HG02840 (cell line): Measurements from ENCODE around the gene H2BK1.
A peak's percentile ranks its signal among the peaks of the same experiment; 100 is the strongest.

Experiments
- ATAC-seq: cut with Tn5 transposase; IDR thresholded peaks from one replicate; pipeline ENCODE4 v1.9.1; 2021; ENCODE audit warnings: mild to moderate bottlenecking, moderate library complexity, moderate number of reproducible peaks; ENCODE audit not compliant: unreplicated experiment, low FRiP score

Gene H2BK1

DNA sequence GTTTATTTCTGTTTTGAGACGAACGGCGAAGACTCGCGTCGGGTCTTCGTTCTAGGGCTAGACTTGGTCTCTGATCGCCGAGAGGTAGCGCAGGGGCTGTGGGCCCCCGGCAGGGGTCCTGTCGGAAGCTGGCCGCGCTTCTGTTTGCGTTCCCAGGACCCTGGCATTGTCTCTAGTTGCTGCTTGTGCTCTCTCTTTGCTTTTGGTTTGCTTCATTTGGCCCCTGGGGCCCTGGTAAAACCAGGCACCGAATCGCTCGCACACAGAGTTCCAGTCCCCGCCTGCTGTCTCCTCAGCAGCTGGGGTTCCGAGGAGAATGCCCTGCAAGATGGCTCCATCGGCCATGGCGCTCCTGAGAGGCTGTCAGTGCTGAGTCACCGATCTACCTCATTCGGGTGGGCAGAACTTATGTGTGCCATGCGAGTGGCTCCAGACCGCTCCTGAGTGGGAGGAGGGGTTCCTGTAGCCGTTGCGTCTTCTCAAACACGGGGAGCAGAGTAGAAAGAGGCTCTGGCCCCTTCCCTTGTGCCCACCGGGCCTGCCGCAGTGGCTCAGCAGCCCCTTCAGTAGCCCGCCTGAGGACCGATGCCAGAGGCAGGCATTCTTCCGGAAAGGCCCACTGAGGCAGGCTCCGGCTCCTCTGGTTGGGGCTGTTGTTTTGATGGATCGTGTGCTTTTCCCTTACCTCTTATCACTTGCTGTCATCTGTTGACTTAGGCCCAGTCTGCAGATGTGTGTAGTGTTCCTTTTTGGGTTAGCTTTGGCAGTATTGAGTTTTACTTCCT is 22.8 kb upstream of the H2BK1 start:
- ATAC-seq: peak; percentile 14

DNA sequence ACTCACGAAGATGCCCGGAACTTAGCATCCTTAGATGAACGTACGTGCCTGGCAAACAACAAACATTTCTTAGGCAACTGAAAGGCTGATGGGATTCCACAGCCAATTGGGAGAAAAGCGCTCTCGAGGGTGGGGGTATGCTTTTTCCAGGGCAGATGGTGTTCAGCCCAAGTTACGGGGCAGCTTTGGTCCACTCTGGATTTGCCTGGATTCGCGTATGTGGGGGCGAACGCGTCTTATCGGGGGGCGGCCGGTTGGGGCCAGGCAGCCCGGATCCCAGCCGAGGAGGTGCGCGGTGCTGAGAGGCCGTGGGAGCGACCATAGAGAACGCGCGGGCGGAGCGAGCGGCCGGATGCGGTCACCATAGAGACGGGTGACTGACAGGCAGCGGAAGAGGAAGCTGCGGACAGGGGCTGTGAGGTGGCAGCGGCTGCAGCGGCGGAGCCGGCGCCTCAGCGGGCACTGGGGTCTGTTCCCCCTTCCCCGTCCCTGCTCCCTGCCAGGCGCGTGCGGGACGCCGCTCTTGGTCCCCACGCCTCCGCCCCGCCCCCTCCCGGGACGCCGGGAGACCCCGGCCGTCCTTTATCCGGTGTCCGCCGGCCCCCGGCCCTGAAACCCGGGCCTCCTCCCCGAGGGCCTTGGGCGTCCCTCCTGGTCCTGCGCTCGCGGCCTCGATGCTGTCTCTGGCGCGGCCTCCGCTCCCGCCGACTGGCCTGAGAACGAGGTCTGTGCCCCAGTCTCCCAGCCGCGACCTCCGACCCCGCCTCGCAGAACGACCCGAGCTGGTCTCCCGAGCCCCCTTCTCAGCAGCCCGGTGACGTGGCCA is 22.0 kb upstream of the H2BK1 start, which contains the start of gene CHPF2:
Gene CHPF2, plus strand, starts transcription at position 393 of the 826 bp plus-strand sequence. CDS start 1,529 bp downstream, outside the sequence.
- peak; percentile 96 for ATAC-seq

DNA sequence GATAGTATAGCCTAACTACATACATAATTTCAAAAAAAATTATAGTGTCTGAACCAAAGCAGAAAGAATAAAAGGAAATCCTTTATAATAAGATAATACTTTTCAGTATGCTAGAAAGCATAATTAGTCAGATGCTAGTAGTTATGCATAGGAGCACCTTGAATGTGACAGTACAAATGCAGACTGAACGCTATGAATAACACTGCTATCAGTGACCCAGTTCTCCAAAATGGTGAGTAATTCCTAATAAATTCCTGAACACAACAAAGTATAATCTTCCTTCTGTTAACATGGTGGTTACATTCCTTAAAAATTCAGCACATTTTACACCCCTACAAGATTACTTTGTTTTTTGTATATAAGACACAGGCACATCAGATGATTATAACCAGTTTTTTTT is 20.8 kb upstream of the H2BK1 start:
- ATAC-seq: no peak

DNA sequence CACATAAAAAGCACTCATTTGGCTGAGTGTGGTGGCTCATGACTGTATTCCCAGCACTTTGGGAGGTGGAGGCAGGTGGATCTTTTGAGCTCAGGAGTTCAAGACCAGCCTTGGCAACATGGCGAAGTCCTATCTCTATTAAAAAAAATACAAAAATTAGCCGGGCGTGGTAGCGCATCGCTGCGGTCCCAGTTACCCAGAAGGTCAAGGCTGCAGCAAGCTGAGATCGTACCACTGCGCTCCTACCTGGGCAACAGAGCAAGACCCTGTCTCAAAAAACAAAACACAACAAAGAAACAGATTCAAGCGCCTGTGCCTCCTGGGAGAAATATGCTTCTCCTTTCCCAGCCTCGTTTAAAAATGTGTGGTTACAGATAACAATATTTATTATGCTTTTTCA is 19.0 kb upstream of the H2BK1 start:
- ATAC-seq: no peak

DNA sequence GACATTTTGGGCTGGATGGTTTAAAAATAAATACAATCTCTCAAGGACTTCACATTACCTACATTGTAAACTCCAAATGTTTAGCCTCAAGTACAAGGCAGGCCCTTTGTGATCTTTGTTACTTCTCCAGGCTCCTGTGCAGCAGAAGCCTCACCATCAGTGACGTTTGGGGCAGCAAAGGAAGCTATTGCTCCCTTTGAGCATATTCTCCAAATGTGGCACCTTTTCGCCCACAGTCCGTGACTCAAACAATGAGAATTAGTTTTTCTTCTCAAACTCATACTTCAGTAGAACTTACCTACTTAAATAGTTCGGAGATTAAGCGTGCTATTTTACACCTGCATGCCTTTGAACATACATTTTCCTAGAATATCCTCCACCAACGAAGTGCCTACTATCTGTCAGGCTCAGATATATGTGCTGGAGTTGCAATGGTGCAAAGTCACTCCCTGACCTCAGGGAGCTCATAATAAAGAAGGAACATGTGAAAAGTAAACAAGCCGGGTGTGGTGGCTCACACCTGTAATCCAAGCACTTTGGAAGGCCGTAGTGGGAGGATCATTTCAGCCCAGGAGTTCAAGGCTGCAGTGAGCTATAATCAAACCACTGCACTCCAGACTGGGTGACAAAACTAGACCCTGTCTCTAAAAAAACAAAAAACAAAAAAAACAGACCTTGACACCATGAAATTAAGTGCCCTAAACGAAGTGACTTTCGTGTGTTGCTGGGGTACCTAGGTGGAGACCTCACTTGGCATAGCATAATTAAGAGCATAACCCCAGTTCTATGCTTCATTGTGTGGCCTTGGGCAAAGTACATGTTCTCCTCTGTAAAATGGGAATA is 18.0 kb upstream of the H2BK1 start:
- ATAC-seq: no peak

DNA sequence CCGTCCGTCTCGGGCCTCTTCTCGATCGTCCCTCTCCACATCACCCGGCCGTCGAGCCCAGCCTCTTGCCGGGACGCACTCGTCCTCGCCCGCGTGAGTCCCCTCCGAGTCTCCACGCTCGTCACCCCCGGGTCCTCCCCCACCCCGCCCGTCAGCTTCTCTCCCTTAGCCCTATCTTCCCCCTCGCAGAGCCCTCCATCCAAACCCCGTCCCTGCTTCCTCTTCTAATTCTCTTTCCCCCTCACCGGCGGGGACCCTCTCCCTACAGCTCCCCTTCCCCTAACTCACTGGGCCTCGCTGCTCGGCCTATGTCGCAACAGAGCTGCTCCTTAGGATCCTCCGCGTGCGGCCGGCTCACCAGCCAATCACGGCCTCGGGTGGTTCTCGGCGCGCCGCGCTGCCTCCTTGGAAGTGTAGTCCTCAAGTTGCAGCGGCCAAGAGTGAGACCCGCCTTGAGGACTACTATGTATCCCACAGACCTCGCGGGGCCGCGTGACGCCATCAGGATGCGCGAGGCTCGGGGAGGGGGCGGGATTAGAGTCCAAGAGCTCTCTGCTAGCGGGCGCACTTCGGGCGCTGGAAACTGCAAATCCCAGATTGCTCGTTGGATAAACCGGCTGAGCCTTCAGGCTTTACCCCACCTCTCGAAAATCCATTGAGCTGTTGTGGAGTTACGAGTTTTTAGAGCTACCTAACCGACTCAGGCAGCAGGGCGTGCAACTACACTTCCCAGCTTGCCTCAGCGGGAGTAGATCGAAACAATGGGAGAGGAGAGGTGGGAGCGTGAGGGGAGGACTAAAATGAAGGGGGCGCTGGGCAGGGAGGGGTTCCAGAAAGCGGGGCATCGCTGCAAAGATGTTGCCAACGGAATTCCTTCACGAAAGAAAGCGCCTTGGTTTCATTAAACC is 16.8 kb upstream of the H2BK1 start, which contains the start of gene ABCF2:
Gene ABCF2, minus strand, starts transcription at position 331 of the 908 bp plus-strand sequence. CDS start 747 bp downstream, outside the sequence.
- peak; percentile 98 for ATAC-seq

DNA sequence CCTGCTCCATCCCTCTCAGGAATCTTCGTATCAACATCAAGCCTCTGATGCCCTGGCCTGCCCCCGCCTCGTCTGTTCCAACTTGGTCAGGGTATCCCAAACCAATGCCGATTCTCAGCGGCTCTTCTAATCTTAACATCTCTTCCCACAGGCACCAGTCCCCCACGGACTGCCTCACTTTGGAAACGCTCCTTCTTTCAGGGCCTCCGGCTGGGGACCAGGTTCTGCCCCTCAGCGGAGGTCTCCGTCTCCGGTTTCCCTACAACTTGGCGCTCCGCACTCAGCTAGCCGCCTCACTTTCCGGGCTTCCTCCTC is 16.2 kb upstream of the H2BK1 start:
- peak; percentile 12 for ATAC-seq

DNA sequence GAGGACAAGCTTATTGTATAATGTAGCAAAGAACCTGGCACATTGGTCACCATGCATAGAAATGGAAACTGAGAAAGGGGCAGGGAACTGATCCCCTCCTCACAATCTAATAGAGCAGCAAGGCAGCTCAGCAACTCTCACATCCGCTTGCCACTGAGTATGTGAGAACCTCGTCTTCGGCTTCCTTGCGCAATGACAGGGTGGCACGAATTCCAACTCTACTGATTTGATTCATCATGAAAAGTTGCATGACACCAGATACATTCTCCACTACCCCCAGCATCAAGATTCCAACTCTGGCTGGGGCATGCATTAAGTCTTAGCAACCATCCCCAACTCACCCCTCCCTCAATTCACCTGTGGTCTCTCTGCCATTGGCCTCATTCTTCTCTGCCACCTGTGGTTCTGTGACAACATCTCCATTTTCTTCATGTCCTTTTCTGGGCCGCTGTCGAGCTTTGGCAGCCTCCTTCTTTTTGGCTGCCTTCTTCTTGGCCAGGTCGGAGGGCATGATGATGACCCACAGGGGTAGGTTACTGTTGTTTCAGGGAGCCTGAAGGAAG is 15.7 kb upstream of the H2BK1 start:
- no peak for ATAC-seq

DNA sequence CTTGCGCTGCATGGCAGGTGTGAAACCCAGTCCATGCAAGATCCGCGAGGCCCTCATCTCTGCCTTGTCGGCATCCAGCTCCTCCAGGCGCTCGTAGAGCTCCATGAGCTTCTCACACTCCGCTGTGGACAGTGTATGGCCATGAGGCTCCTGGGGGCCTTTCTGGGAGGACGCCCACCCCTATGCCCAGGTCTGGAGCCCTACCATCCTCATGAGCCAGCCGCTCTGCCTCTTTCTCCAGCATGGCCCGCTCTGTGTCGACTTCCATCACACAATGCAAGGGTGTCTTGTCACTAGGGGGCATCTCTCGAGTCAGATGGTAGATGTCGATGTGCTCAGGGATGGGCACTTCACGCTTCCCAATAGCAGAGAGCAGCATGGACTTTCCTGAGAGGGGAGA is 13.4 kb upstream of the H2BK1 start:
- no peak for ATAC-seq

DNA sequence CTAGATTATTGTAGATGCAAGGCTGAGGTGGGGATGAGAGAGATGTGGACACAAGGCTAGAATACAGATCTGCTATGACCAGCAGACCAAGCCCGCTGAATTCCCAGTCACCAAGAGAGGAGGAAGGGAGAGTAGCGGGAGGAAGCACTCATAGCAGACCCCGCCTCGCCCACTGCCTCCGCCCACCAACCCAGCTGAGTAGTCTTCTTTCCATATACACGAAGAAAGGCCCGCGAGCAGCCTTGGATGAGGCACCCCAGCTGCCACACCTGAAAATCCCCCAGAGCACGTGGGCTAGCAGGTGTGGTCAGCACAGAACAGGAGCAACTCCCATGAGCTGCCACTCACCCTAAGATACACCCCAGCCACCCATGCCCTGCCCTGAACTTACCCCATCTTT is 7.9 kb upstream of the H2BK1 start:
- no peak for ATAC-seq

DNA sequence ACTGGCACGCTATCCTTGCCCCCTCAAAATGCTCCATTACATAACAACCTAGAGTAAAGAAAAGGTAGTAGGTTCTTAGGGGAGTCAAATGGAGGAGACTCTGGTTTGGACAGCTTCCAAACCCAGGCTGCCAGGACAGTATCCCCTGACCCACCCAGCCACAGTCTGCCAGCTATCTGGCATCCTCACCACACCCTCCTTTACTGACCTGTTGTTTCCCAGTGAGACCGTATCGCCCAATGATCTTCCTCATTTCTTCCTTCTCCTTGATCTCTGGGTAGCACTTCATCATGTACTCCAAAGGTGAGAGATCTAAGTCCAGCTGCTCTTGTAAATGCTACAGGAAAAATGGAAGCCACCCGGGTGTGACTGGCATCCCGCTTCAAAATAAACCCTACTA is 5.1 kb upstream of the H2BK1 start:
- no peak for ATAC-seq

DNA sequence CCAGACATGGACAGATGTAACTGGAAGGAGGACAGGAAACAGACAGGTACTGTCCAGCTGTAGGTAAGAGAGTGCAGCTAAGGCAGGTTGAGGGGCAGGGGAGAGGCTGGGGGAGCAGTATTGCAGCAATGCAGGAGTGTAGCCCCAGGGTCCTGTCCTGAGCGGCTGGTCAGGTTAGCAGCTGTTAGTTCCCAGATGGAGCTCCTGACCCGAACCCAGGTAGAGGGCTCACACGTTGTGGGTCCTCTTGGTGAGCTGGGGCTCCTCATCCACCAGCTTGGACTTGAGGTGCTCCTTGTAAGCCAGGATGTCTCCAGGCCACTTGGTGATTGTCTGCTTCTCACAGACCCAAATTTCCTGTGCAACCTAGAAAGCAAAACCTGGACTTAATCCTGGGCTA is 3.5 kb upstream of the H2BK1 start:
- no peak for ATAC-seq

DNA sequence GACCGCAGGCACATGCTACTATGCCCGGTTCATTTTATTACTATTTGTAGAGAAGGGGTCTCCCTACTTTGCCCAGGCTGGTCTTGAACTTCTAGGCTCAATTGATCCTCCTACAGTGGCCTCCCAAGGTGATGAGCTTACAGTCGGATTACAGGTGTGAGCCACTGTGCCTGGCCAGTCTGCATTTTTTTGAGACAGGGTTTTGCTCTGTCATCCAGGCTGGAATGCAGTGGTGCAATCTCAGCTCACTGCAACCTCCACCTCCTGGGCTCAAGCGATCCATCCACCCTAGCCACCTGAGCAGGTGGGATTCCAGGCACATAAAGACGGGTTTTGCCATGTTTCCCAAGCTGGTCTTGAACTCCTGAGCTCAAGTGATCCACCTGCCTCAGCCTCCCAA is 2.3 kb upstream of the H2BK1 start:
- ATAC-seq: no peak

DNA sequence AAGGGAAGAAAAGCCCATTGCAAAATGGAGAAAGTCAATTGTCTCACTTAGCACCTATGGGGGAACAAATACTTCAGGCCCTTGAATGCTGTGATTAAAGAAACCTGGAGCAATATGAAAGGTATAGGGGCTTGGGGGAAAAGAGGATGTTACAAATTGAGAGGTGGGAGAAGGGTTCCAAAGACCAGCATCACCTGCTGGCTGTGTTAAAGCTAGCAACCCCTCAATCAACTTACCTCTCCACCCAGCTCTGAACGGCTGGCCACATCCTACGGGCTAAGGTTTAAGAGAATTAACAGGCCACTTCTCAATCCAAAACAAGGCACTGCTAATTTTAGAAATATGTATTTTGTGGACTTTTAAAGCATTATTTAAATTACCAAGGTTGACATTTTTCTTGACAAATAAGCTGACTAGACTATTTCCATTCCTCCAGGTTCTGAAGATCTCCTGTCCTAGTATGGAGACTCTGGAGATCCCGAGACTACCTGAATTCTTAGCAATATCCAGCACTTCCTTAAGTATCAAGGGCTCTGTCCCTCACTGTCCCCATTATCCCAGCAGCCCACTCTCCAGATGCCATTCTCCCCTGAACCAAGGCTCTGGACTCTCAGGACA is 976 bp upstream of the H2BK1 start:
- ATAC-seq: no peak

DNA sequence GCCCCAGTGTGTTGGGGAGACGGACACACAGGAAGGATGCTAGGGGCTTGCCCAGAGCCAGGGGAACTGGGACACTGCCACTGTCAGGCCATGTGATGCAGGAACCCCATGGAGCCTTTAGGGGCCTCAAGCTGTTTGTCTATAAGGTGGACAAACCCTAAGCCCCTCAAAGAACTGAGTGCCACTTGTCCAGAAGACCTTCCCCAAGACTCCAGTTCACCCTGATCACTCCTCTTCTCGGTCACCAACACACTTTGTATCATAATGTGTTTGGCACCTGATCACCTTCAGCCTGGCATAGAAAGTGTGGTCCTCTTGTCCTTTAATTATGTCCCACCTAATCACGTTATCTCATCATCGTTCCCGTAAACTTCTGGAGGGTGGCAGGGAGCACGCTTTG is 700 bp downstream of the H2BK1 start:
- ATAC-seq: no peak

DNA sequence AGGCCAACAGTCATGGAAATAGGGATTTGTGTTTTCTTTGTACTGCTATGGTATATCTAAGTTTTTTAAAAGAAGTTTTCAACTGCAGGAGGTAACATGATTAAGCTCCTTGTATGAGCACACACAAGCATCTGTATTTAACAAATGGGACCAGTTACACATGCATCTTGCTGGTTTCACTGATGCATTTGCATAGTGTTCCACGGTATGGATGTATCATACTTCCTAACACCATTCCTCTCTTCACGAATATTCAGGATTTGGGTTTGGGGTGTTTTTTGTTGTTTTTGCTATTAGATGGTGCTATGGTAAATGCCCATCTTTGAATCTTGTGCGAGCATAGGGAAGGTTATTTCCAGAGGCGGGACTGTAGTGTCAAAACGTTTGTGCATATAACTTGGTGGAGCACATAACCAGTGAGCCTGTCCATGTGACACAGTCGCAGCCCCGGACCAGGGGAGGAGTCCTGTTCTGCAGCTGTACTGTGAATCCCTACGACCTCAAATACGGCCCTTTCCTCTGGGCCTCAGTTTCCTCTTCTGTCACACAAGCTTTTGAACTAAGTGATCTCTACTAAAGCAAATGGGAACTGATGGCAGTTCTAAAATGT is 1.9 kb downstream of the H2BK1 start:
- no peak for ATAC-seq

DNA sequence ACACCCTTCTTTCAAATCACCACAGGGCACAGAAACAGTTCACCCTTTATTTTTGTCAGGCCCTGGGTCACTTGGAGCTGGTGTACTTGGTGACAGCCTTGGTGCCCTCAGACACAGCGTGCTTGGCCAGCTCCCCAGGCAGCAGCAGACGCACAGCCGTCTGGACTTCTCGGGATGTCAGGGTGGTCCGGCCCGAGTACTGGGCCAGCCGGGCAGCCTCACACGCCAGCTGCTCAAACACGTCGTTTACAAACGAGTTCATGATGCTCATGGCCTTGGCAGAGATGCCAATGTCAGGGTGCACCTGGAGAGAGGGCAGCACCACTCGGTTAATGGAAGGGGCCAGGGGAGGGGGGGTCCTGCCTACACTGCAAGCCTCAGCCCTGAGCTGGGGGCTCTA is 2.5 kb downstream of the H2BK1 start:
- ATAC-seq: no peak

DNA sequence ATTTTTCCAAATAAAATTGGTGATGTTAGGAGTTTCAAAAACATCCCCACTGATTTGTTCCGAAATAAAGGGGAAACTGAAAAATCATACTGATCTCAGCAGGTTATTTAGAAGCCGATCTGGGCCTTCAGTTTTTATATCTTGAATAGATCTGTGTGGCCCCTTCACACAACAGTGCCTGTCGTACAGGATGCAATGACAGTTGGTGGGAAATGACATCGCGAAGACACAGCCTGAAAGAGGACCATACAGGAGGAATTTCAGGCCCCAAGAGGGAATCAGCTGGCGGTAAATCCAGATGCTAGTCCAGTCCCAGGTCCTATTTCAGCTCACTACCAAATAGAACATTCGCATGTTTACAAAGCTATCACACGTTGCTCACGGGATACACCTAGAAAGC is 3.0 kb downstream of the H2BK1 start:
- no peak for ATAC-seq

DNA sequence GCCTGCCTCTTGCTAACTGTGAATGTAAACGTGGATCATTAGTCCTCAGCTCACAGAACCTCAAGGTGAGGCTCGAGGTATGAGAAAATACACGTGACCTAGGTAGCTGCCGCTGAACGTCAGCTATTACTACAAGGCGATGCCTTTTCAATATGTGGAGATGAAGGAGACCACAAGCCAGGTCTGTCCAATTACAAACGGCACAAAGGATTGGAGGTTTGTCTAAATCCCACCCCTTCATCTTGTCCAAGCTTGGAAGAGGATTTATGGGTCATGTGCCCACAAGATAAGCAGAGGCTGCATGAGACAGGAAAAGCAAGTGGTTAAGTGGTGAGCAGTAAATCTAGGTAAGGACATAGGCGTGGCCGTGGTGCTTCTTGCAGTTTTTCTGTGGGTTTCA is 3.4 kb downstream of the H2BK1 start:
- ATAC-seq: no peak
